Thyroid gland (tissue), 4 donors: ENCODE data around the gene CD177.

Source experiments
- CTCF ChIP-seq, 6 experiments: fragments of 200-600 bp in 3 of 6; fragments of 450-650 bp in 3 of 6; sonication (generic) in 3 of 6; IDR thresholded peaks; one replicate each; pipeline ENCODE4 v1.5.1; 2016 to 2019; ENCODE audit warnings: antibody characterized with exemption in 6 of 6, mild to moderate bottlenecking in 2 of 6, inconsistent platforms in 1 of 6, moderate library complexity in 1 of 6
- POLR2A ChIP-seq, 2 donors: fragments of 450-650 bp; IDR thresholded peaks; one replicate each; pipeline ENCODE4 v1.6.1; 2017; ENCODE audit warnings: antibody characterized with exemption in 2 of 2, mild to moderate bottlenecking in 2 of 2, moderate library complexity in 1 of 2

GRCh38 chr19:43311256-43311655 lies 42.2 kb upstream of the CD177 start:
- no peak for TF ChIP-seq CTCF (IDR thresholded peaks at IDR 0.05)
- no peak for TF ChIP-seq POLR2A (IDR thresholded peaks at IDR 0.05)
